ENCODE measurements around the gene TMEM184B.
A peak's percentile ranks its signal among the peaks of the same experiment; 100 is the strongest.

TMEM184B gene

DNA sequence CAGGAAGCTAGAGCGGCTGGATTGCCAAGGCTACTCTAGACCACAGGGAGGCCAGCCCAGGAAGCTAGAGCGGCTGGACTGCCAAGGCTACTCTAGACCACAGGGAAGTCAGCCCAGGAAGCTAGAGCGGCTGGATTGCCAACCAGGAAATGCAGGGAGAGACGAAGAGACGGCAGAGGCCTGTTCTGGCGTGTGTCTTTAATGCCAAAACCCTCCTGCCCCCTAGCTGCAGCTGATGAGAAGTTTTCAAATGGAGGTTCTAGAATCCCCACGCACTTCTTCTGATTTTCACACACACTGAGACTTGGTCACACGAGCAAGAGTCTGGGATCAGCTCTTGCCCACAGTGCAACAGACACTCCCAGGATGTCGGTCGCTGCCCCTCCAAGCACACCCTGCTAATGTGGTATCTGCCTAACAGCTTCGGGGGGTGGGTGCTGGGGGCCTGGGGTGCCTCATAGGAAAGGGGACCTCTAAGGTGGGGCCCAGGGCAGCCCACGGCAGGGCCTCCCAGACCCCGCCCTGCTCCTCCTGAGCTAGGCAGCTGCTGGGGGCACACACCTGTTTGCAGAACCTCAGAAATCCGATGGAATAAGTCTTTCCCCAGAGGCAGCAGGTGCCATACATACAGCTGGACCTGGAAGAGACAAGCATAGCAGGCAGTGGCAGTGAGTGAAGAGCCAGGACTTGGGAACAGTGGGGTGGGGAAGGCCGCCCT, 42.5 kb downstream of the TMEM184B start:
- Histone ChIP-seq H3K56ac (ENCODE audit: low read length) (no peak overlapping the region), H2BK15ac (replicated peaks; ENCODE audit: low read depth) (no peak overlapping the region), H2BK120ac (ENCODE audit: low read depth, low read length) (no peak overlapping the region), H3K9ac (ENCODE audit: low read length) (no peak overlapping the region), H3K4me3 (ENCODE audit: low read length) (no peak overlapping the region), H3K18ac (ENCODE audit: low read length) (no peak overlapping the region), H3K79me2 (ENCODE audit: control insufficient read depth, insufficient read depth, low read length) (no peaks in the 10 kb centered on the region), H3K79me1 (ENCODE audit: low read length) (no peaks in the 10 kb centered on the region), H3K4me1 (ENCODE audit: control insufficient read depth, low read depth, low read length) (no peaks in the 10 kb centered on the region), H4K8ac (ENCODE audit: low read depth, low read length) (no peak overlapping the region), H2BK5ac (ENCODE audit: low read length) (no peak overlapping the region), H3K4me2 (ENCODE audit: low read length) (no peak overlapping the region), H4K5ac (ENCODE audit: low read length) (no peak overlapping the region), H2AK5ac (ENCODE audit: low read length) (no peak overlapping the region), H3K27ac (ENCODE audit: low read depth, low read length) (no peak overlapping the region), H3K36me3 (ENCODE audit: control insufficient read depth, insufficient read depth, low read length) (peaks cover 5% of the 10 kb centered on the region), H3K4ac (ENCODE audit: low read depth, low read length) (no peak overlapping the region), H3K23ac (ENCODE audit: low read length) (no peak overlapping the region), H3K27me3 (ENCODE audit: insufficient read depth, low read length, poor library complexity) (no peaks in the 10 kb centered on the region)
- no CpG with 5 or more reads among the region's 15 CpGs for WGBS (ENCODE audit: extremely low coverage, insufficient coverage, low lambda C conversion rate)
- DNase-seq = peak; percentile 78

DNA sequence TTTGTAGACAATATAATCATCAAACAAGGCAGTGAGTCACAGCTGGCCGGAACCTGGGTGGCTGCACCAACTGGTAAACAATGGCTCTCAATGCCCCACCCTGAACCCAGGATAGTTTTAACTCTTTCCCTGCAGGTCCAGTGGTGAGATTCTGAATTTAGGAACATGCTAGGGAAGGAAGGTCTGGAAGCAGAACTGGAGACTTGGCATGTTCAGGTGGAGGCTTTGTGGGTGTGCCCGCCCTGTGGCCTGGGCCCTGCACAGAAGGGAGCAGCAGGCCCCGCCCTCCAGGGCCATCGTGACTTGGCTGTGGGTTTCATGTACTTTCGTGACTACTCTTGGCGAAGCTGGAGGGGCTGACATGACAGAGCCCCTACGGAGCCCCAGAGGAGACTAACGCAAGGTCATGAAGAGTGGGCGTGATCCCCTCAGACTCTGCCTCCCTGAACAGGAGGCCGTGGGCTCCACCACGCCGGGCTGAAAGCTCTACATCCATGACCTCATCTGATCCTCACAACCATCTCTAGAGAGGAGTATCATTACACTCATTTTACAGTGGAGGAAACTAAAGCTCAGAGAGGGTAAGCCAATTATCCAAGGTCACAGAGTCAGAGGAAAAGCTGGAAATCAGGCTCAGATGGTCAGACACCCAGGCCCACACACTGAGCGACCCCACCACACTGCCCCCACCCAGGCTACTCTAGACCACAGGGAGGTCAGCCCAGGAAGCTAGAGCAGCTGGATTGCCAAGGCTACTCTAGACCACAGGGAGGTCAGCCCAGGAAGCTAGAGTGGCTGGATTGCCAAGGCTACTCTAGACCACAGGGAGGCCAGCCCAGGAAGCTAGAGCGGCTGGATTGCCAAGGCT, 43.7 kb downstream of the TMEM184B start:
- no peak overlapping the region for H3K9ac ChIP-seq (ENCODE audit: low read length)
- no peaks in the 10 kb centered on the region for H3K79me2 ChIP-seq (ENCODE audit: control insufficient read depth, insufficient read depth, low read length)
- no peak overlapping the region for H3K56ac ChIP-seq (ENCODE audit: low read length)
- no peak overlapping the region for H3K27ac ChIP-seq (ENCODE audit: low read depth, low read length)
- H3K18ac ChIP-seq (ENCODE audit: low read length) = no peak overlapping the region
- H3K36me3 ChIP-seq (ENCODE audit: control insufficient read depth, insufficient read depth, low read length) = peaks cover 5% of the 10 kb centered on the region
- H2BK120ac ChIP-seq (ENCODE audit: low read depth, low read length) = no peak overlapping the region
- no peak for DNase-seq
- no peaks in the 10 kb centered on the region for H3K4me1 ChIP-seq (ENCODE audit: control insufficient read depth, low read depth, low read length)
- H3K79me1 ChIP-seq (ENCODE audit: low read length) = no peaks in the 10 kb centered on the region
- no peak overlapping the region for H2BK5ac ChIP-seq (ENCODE audit: low read length)
- H3K27me3 ChIP-seq (ENCODE audit: insufficient read depth, low read length, poor library complexity) = no peaks in the 10 kb centered on the region
- no peak overlapping the region for H3K4me3 ChIP-seq (ENCODE audit: low read length)
- no peak overlapping the region for H4K8ac ChIP-seq (ENCODE audit: low read depth, low read length)
- no CpG with 5 or more reads among the region's 14 CpGs for WGBS (ENCODE audit: extremely low coverage, insufficient coverage, low lambda C conversion rate)
- H3K23ac ChIP-seq (ENCODE audit: low read length) = no peak overlapping the region
- no peak overlapping the region for H2AK5ac ChIP-seq (ENCODE audit: low read length)
- no peak overlapping the region for H3K4me2 ChIP-seq (ENCODE audit: low read length)
- H3K4ac ChIP-seq (ENCODE audit: low read depth, low read length) = no peak overlapping the region
- H4K5ac ChIP-seq (ENCODE audit: low read length) = no peak overlapping the region
- no peak overlapping the region for H2BK15ac ChIP-seq (replicated peaks; ENCODE audit: low read depth)

DNA sequence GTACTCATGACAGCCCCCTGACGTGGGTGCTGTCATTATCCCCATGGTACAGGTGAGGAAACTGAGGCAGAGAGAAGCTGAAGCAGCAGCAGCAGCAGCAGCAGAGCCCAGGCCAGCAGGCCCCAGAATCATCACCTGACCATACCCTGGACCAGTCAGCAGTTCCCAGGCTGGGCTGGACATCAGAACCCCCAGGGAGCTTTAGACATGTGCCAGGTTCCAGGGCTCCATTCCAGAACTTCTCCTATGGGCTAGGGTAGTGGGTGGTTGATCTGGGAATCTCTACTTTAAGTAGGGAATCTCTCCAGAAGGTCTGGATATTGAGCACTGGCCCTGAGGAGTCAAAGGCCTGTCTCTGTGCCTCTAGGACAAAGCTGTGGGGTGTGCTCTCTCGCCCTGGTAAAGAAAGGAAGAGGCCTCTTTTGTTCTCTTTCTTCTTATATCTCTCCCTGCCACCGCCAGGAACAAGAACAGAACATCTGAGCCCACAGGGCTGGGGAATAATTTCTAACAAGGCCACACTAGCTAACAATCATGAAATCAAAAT, 44.4 kb downstream of the TMEM184B start:
- H3K27me3 ChIP-seq (ENCODE audit: insufficient read depth, low read length, poor library complexity) = no peaks in the 10 kb centered on the region
- no peak overlapping the region for H3K18ac ChIP-seq (ENCODE audit: low read length)
- H3K79me1 ChIP-seq (ENCODE audit: low read length) = no peaks in the 10 kb centered on the region
- no peaks in the 10 kb centered on the region for H3K4me1 ChIP-seq (ENCODE audit: control insufficient read depth, low read depth, low read length)
- H3K79me2 ChIP-seq (ENCODE audit: control insufficient read depth, insufficient read depth, low read length) = no peaks in the 10 kb centered on the region
- no peak overlapping the region for H2BK120ac ChIP-seq (ENCODE audit: low read depth, low read length)
- DNase-seq = no peak
- H4K5ac ChIP-seq (ENCODE audit: low read length) = no peak overlapping the region
- H3K23ac ChIP-seq (ENCODE audit: low read length) = no peak overlapping the region
- no peak overlapping the region for H2BK15ac ChIP-seq (replicated peaks; ENCODE audit: low read depth)
- no peak overlapping the region for H3K9ac ChIP-seq (ENCODE audit: low read length)
- no peak overlapping the region for H4K8ac ChIP-seq (ENCODE audit: low read depth, low read length)
- no CpG with 5 or more reads among the region's 3 CpGs for WGBS (ENCODE audit: extremely low coverage, insufficient coverage, low lambda C conversion rate)
- no peak overlapping the region for H3K4me3 ChIP-seq (ENCODE audit: low read length)
- no peak overlapping the region for H3K4ac ChIP-seq (ENCODE audit: low read depth, low read length)
- no peak overlapping the region for H3K4me2 ChIP-seq (ENCODE audit: low read length)
- H3K36me3 ChIP-seq (ENCODE audit: control insufficient read depth, insufficient read depth, low read length) = peaks cover 5% of the 10 kb centered on the region
- H2BK5ac ChIP-seq (ENCODE audit: low read length) = no peak overlapping the region
- H2AK5ac ChIP-seq (ENCODE audit: low read length) = no peak overlapping the region
- H3K56ac ChIP-seq (ENCODE audit: low read length) = no peak overlapping the region
- H3K27ac ChIP-seq (ENCODE audit: low read depth, low read length) = no peak overlapping the region

DNA sequence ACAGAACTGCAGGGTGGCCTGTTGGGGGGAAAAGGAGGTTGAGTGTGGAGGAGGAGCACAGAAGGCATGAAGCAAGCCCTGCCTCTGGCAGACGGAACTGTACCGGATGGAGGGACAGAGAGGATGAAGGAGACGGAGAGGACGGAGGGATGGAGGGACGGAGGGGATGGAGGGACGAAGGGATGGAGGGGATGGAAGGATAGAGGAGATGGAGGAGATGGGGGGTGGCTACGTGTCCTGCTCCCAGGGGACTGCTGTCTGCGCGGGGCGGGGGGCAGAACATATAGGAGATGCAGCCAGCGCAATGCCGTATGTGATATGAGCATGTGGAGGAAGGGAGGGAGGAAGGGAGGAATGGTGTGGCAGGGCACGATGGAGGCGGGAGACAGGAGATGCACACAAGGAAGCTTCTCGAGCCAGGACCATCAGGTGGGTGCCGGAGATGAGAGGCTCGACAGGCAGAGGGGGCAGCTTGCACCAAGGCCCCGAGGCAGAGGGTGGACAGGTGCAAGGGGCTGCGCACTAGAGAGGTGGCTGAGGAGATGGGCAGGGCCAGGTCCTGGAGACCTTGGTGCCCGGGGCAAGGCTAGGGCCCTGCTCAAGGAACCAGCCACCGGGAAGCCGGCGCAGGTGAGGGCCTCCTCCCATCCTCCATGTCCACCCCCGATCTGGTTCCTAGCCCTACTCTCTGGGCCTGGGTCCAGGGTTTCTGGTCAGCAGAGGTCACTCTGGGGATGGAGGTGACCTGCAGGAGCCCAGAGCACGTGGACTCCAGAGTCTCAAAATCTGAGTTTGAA, 45.8 kb downstream of the TMEM184B start:
- no CpG with 5 or more reads among the region's 25 CpGs for WGBS (ENCODE audit: extremely low coverage, insufficient coverage, low lambda C conversion rate)
- H3K79me2 ChIP-seq (ENCODE audit: control insufficient read depth, insufficient read depth, low read length) = no peaks in the 10 kb centered on the region
- H3K4ac ChIP-seq (ENCODE audit: low read depth, low read length) = no peak overlapping the region
- H3K9ac ChIP-seq (ENCODE audit: low read length) = no peak overlapping the region
- no peak overlapping the region for H3K23ac ChIP-seq (ENCODE audit: low read length)
- no peak overlapping the region for H3K18ac ChIP-seq (ENCODE audit: low read length)
- no peaks in the 10 kb centered on the region for H3K79me1 ChIP-seq (ENCODE audit: low read length)
- no peak overlapping the region for H3K4me3 ChIP-seq (ENCODE audit: low read length)
- no peak overlapping the region for H2BK120ac ChIP-seq (ENCODE audit: low read depth, low read length)
- peaks cover 4% of the 10 kb centered on the region for H3K36me3 ChIP-seq (ENCODE audit: control insufficient read depth, insufficient read depth, low read length)
- no peak for DNase-seq
- H3K27ac ChIP-seq (ENCODE audit: low read depth, low read length) = no peak overlapping the region
- H2BK5ac ChIP-seq (ENCODE audit: low read length) = no peak overlapping the region
- no peak overlapping the region for H4K8ac ChIP-seq (ENCODE audit: low read depth, low read length)
- no peaks in the 10 kb centered on the region for H3K27me3 ChIP-seq (ENCODE audit: insufficient read depth, low read length, poor library complexity)
- H3K4me1 ChIP-seq (ENCODE audit: control insufficient read depth, low read depth, low read length) = no peaks in the 10 kb centered on the region
- H3K4me2 ChIP-seq (ENCODE audit: low read length) = no peak overlapping the region
- H3K56ac ChIP-seq (ENCODE audit: low read length) = no peak overlapping the region
- no peak overlapping the region for H2BK15ac ChIP-seq (replicated peaks; ENCODE audit: low read depth)
- no peak overlapping the region for H2AK5ac ChIP-seq (ENCODE audit: low read length)
- H4K5ac ChIP-seq (ENCODE audit: low read length) = no peak overlapping the region

DNA sequence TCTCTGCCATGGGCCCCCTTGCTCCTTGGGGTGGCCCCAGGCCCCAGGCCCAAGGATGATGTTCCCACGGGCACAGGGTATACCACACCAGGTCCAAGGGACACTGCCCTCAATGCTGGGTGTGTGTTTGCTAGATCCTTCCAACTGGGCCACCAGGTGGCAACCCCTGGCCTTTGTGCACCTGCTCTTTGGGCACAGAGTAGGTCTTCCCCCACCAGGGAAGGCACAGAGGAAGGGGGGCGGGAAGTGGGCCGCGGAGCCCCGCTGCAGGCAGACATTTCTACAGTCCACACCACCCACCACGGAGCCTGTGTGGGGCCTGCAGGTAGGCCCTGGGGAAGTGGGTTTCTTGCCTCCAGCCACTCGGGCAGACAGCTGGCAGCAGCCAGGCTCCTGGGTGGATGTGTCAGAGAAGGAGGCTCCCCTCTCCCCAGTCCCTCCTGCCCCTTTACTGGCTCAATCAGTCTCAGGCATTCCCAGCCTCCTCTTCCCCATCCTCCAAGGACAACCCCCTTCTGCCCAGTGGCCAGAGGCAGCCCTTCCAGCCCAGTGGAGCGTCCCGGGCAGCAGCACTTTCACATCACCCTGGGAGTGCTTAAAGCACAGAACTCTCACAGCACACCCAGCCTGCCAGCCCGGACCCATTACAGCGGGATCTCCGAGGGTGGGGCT, 49.4 kb downstream of the TMEM184B start:
- Histone ChIP-seq H3K36me3 (ENCODE audit: control insufficient read depth, insufficient read depth, low read length) (no peaks in the 10 kb centered on the region), H2BK5ac (ENCODE audit: low read length) (no peak overlapping the region), H2BK120ac (ENCODE audit: low read depth, low read length) (no peak overlapping the region), H3K4ac (ENCODE audit: low read depth, low read length) (no peak overlapping the region), H4K5ac (ENCODE audit: low read length) (no peak overlapping the region), H3K23ac (ENCODE audit: low read length) (no peak overlapping the region), H3K56ac (ENCODE audit: low read length) (no peak overlapping the region), H3K27me3 (ENCODE audit: insufficient read depth, low read length, poor library complexity) (no peaks in the 10 kb centered on the region), H3K4me1 (ENCODE audit: control insufficient read depth, low read depth, low read length) (peaks cover 3% of the 10 kb centered on the region), H4K8ac (ENCODE audit: low read depth, low read length) (no peak overlapping the region), H3K79me1 (ENCODE audit: low read length) (no peaks in the 10 kb centered on the region), H3K4me3 (ENCODE audit: low read length) (no peak overlapping the region), H2BK15ac (replicated peaks; ENCODE audit: low read depth) (no peak overlapping the region), H3K4me2 (ENCODE audit: low read length) (no peak overlapping the region), H3K9ac (ENCODE audit: low read length) (no peak overlapping the region), H3K79me2 (ENCODE audit: control insufficient read depth, insufficient read depth, low read length) (no peaks in the 10 kb centered on the region), H3K18ac (ENCODE audit: low read length) (no peak overlapping the region), H3K27ac (ENCODE audit: low read depth, low read length) (no peak overlapping the region), H2AK5ac (ENCODE audit: low read length) (no peak overlapping the region)
- WGBS (ENCODE audit: extremely low coverage, insufficient coverage, low lambda C conversion rate) = no CpG with 5 or more reads among the region's 12 CpGs
- no peak for DNase-seq
